SU-DHL-6 (cell line): ENCODE measurements around the gene COL26A1.

Experiments used
- CTCF ChIP-seq: fragments of 200-600 bp; sonication (generic); IDR thresholded peaks from one replicate; pipeline ENCODE4 v1.5.1; 2017; ENCODE audit warnings: antibody characterized with exemption, mild to moderate bottlenecking, low read length, moderate library complexity; ENCODE audit not compliant: insufficient read depth, poor library complexity, severe bottlenecking
- EZH2phosphoT487 ChIP-seq: fragments of 200-600 bp; sonication (generic), shearing (Covaris generic); conservative IDR thresholded peaks from 2 replicates; pipeline ENCODE4 v1.6.1; 2018; ENCODE audit warnings: mild to moderate bottlenecking, antibody characterized with exemption, low read length, moderate library complexity, mixed read lengths

DNA sequence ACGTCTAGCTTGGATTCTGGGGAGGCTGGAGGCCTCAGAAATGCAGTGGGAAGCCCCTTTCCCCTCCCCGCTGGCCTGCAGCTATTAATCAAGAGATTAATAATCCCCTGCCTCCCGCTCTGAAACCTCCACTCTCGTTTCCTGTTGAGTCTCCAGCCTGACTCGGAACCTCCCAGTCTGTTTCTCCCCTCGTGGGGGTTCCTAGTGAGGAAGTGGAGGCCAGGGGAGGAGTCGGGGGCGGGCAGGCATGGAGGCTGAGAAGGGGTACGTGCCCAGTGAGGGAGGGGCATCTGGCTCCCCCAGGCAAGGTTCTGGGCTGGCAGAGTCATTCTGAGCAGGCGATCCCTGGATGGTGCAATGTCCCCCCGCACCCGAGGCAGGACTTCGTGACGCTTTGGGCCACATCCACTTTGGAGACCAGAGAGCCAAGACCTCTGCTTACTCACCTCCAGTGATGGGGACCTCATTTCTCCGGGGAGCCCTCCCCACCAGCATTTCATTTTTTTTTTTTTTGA lies 73.6 kb downstream of the COL26A1 start:
- TF ChIP-seq CTCF, result no peak
- no peak for TF ChIP-seq EZH2phosphoT487
